Measurements from ENCODE around the gene KCNG2.

GRCh38 chr18:79816981-79817606 is 19.4 kb downstream of the KCNG2 start:
- TF ChIP-seq YY1 (tag by site-specific recombination; IDR thresholded peaks at IDR 0.05) = no peak
- TF ChIP-seq ZBTB7A (tag by site-specific recombination; IDR thresholded peaks at IDR 0.05; ENCODE audit: low read depth) = no peak
- TF ChIP-seq CTCF (tag by site-specific recombination; IDR thresholded peaks at IDR 0.05) = no peak
